Measurements from ENCODE around the gene TAS1R3. TPM values are rescaled to one million over a fixed set of nuclear protein-coding genes. Genes with fewer than 3 reads are reported as not detected.

The TAS1R3 gene
- total and polyA plus RNA-seq, 10 of the 15 experiments (the other 5 are each of a cell fraction or from before 2014, with no cell fraction given), result 0.04 to 0.51 (median 0.08) TPM; not detected in 3

DNA sequence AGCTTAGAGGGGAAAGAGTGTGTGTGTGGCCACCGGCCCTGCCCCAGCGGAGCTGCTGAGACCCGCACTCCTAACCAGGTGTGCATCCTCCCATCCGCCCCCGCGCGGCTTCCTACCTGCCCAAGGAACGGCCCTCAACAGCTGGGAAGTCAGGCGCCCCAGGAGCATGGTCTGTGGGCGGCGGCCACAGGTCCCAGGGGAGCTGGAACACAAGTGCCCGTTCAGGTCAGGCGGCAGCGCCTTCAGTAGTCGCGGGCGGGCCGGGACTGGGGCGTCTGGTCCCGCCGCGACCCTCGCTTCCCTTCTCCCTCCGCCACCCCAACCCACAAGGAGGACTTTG lies 43.5 kb downstream of the TAS1R3 start:
- no TSS peak for BruUV-seq (replicated peaks)
- ChIA-PET CTCF (interaction anchor here (1.1 to 1.8 kb wide), 5 partner anchors 26 to 131 kb away, joined by 3 to 4 read pairs (median 4); partner anchors contain the start of gene MRPL20), POLR2A (interaction anchor here (1.2 to 2.5 kb wide), 3 partner anchors 25 to 130 kb away, joined by 3 to 17 read pairs (median 5); partner anchors contain the start of gene CCNL2), SMC1A (ENCODE audit: uncharacterized antibody, unreplicated experiment) (interaction anchor here (1.0 to 1.5 kb wide), 4 partner anchors 31 to 66 kb away, joined by 3 to 5 read pairs (median 4); no protein-coding TSS in a partner anchor), RAD21 (ENCODE audit: unreplicated experiment) (interaction anchor here (1.2 to 1.4 kb wide), 4 partner anchors 25 to 131 kb away, joined by 3 to 5 read pairs (median 4); partner anchors contain the start of gene CCNL2)
- FAIRE-seq, result no peak
- Histone ChIP-seq H3K36me3 (ENCODE audit: control insufficient read depth in 2 of 2, insufficient read depth in 2 of 2, low read length in 1 of 2) (peaks cover 0 to 3% of the 10 kb centered on the region in 2 experiments; a peak in 2 of 4 replicates), H3K27ac (ENCODE audit: control insufficient read depth, insufficient read depth) (peak overlapping the region; percentile 86), H2AFZ (ENCODE audit: control insufficient read depth, low read depth, low read length) (peak overlapping the region; percentile 67), H3K9me3 (replicated peaks; ENCODE audit: control insufficient read depth, insufficient read depth, low read length) (no peaks in the 10 kb centered on the region), H3K4me1 (ENCODE audit: control insufficient read depth, insufficient read depth, low read length) (peaks cover 24% of the 10 kb centered on the region), H3K9ac (ENCODE audit: control insufficient read depth, insufficient read depth, low read length) (peak overlapping the region; percentile 95), H3K4me2 (ENCODE audit: control insufficient read depth, insufficient read depth) (peak overlapping the region; percentile 95), H4K20me1 (ENCODE audit: control insufficient read depth, insufficient read depth) (no peaks in the 10 kb centered on the region), H3K27me3 (replicated peaks in 1 of 2; ENCODE audit: control insufficient read depth in 2 of 2, insufficient read depth in 2 of 2, low read length in 1 of 2) (no peaks in the 10 kb centered on the region), H3K79me2 (ENCODE audit: control insufficient read depth, insufficient read depth, low read length) (peaks cover 30% of the 10 kb centered on the region), H3K4me3 (peak overlapping the region; percentile 94)
- DNase-seq (ENCODE audit: low read depth, low spot score), result no peak
- intact Hi-C loops (cut with micrococcal nuclease; ENCODE audit: unreplicated experiment) (loop anchor here (2.0 to 10.0 kb wide), 2 partner anchors 66 to 130 kb away; partner anchors contain the start of gene PUSL1), in situ Hi-C loops (cut with MboI) (no loop called here)
- WGBS (ENCODE audit: insufficient coverage, insufficient replicate concordance, low lambda C conversion rate, missing lambda C conversion rate), result 4% methylated on average over 24 of the region's 24 CpGs
- peak; percentile 0; the same call in 1 of the 3 replicates for ATAC-seq
- TF ChIP-seq MEF2B (IDR thresholded peaks at IDR 0.05; ENCODE audit: partially characterized antibody, poor library complexity, severe bottlenecking) (peak; percentile 71), MTA2 (IDR thresholded peaks at IDR 0.05; ENCODE audit: low read depth) (no peak), JUND (IDR thresholded peaks at IDR 0.05; ENCODE audit: low read depth, low read length) (no peak), SREBF2 (IDR thresholded peaks at IDR 0.05; ENCODE audit: low read length) (no peak), EGR1 (IDR thresholded peaks at IDR 0.05; ENCODE audit: borderline replicate concordance in 1 of 2, low read depth in 2 of 2, low read length in 2 of 2) (0 out of 3 replicates have a peak, but pooled peaks of 1 of the 2 experiments have one; percentile 25), POLR2AphosphoS5 (IDR thresholded peaks at IDR 0.05; ENCODE audit: low read length) (0 out of 2 replicates have a peak, but pooled peaks have one; percentile 4), CUX1 (IDR thresholded peaks at IDR 0.05; ENCODE audit: insufficient replicate concordance, low read depth, low read length) (no peak)
- TF ChIP-seq, protein P1, sequence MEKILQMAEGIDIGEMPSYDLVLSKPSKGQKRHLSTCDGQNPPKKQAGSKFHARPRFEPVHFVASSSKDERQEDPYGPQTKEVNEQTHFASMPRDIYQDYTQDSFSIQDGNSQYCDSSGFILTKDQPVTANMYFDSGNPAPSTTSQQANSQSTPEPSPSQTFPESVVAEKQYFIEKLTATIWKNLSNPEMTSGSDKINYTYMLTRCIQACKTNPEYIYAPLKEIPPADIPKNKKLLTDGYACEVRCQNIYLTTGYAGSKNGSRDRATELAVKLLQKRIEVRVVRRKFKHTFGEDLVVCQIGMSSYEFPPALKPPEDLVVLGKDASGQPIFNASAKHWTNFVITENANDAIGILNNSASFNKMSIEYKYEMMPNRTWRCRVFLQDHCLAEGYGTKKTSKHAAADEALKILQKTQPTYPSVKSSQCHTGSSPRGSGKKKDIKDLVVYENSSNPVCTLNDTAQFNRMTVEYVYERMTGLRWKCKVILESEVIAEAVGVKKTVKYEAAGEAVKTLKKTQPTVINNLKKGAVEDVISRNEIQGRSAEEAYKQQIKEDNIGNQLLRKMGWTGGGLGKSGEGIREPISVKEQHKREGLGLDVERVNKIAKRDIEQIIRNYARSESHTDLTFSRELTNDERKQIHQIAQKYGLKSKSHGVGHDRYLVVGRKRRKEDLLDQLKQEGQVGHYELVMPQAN (conservative IDR thresholded peaks at IDR 0.05), result no peak
- TF ChIP-seq, protein P2, sequence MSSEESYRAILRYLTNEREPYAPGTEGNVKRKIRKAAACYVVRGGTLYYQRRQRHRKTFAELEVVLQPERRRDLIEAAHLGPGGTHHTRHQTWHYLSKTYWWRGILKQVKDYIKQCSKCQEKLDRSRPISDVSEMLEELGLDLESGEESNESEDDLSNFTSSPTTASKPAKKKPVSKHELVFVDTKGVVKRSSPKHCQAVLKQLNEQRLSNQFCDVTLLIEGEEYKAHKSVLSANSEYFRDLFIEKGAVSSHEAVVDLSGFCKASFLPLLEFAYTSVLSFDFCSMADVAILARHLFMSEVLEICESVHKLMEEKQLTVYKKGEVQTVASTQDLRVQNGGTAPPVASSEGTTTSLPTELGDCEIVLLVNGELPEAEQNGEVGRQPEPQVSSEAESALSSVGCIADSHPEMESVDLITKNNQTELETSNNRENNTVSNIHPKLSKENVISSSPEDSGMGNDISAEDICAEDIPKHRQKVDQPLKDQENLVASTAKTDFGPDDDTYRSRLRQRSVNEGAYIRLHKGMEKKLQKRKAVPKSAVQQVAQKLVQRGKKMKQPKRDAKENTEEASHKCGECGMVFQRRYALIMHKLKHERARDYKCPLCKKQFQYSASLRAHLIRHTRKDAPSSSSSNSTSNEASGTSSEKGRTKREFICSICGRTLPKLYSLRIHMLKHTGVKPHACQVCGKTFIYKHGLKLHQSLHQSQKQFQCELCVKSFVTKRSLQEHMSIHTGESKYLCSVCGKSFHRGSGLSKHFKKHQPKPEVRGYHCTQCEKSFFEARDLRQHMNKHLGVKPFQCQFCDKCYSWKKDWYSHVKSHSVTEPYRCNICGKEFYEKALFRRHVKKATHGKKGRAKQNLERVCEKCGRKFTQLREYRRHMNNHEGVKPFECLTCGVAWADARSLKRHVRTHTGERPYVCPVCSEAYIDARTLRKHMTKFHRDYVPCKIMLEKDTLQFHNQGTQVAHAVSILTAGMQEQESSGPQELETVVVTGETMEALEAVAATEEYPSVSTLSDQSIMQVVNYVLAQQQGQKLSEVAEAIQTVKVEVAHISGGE (CRISPR knock-in tag; IDR thresholded peaks at IDR 0.05), result no peak
- TF ChIP-seq, protein P3, sequence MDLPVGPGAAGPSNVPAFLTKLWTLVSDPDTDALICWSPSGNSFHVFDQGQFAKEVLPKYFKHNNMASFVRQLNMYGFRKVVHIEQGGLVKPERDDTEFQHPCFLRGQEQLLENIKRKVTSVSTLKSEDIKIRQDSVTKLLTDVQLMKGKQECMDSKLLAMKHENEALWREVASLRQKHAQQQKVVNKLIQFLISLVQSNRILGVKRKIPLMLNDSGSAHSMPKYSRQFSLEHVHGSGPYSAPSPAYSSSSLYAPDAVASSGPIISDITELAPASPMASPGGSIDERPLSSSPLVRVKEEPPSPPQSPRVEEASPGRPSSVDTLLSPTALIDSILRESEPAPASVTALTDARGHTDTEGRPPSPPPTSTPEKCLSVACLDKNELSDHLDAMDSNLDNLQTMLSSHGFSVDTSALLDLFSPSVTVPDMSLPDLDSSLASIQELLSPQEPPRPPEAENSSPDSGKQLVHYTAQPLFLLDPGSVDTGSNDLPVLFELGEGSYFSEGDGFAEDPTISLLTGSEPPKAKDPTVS (IDR thresholded peaks at IDR 0.05; ENCODE audit: low read depth, low read length), result no peak

All from GM12878 (cell line).